ENCODE results near the gene HAUS5. TPM values are rescaled to one million over a fixed set of nuclear protein-coding genes. Genes with fewer than 3 reads are reported as not detected.

The HAUS5 gene
- polyA plus RNA-seq, 1 donor from 2014 or later = 14.4 TPM

DNA sequence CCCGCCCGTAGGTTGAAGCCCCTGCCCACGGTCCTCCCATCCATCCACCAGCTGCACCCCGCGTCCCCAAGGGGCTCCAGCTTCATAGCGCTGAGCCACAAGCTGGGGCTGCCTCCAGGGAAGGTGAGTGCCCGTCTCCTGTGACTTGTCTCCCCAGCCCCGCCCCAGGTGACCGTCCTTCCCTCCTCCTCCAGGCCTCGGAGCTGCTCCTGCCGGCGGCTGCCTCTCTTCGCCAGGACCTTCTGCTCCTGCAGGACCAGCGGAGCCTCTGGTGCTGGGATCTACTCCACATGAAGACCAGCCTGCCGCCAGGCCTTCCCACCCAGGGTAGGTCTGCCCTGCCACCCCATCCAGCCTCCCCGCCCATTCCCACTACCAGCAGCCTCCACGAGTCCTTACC lies 7.5 kb downstream of the HAUS5 start:
- TF ChIP-seq EZH2 (IDR thresholded peaks at IDR 0.05; ENCODE audit: borderline replicate concordance, insufficient read depth, low read length, poor library complexity, severe bottlenecking) (no peak), POLR2AphosphoS5 (IDR thresholded peaks at IDR 0.05) (no peak), MXI1 (conservative IDR thresholded peaks at IDR 0.05; ENCODE audit: poor library complexity, severe bottlenecking) (no peak), EP300 (conservative IDR thresholded peaks at IDR 0.05; ENCODE audit: poor library complexity, severe bottlenecking) (no peak), RAD21 (conservative IDR thresholded peaks at IDR 0.05) (no peak), SMC3 (conservative IDR thresholded peaks at IDR 0.05; ENCODE audit: poor library complexity) (no peak), TAF1 (IDR thresholded peaks at IDR 0.05; ENCODE audit: low read depth) (no peak)
- TF ChIP-seq, protein P1, sequence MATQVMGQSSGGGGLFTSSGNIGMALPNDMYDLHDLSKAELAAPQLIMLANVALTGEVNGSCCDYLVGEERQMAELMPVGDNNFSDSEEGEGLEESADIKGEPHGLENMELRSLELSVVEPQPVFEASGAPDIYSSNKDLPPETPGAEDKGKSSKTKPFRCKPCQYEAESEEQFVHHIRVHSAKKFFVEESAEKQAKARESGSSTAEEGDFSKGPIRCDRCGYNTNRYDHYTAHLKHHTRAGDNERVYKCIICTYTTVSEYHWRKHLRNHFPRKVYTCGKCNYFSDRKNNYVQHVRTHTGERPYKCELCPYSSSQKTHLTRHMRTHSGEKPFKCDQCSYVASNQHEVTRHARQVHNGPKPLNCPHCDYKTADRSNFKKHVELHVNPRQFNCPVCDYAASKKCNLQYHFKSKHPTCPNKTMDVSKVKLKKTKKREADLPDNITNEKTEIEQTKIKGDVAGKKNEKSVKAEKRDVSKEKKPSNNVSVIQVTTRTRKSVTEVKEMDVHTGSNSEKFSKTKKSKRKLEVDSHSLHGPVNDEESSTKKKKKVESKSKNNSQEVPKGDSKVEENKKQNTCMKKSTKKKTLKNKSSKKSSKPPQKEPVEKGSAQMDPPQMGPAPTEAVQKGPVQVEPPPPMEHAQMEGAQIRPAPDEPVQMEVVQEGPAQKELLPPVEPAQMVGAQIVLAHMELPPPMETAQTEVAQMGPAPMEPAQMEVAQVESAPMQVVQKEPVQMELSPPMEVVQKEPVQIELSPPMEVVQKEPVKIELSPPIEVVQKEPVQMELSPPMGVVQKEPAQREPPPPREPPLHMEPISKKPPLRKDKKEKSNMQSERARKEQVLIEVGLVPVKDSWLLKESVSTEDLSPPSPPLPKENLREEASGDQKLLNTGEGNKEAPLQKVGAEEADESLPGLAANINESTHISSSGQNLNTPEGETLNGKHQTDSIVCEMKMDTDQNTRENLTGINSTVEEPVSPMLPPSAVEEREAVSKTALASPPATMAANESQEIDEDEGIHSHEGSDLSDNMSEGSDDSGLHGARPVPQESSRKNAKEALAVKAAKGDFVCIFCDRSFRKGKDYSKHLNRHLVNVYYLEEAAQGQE (IDR thresholded peaks at IDR 0.05; ENCODE audit: borderline replicate concordance) = no peak
- TF ChIP-seq, protein P2, sequence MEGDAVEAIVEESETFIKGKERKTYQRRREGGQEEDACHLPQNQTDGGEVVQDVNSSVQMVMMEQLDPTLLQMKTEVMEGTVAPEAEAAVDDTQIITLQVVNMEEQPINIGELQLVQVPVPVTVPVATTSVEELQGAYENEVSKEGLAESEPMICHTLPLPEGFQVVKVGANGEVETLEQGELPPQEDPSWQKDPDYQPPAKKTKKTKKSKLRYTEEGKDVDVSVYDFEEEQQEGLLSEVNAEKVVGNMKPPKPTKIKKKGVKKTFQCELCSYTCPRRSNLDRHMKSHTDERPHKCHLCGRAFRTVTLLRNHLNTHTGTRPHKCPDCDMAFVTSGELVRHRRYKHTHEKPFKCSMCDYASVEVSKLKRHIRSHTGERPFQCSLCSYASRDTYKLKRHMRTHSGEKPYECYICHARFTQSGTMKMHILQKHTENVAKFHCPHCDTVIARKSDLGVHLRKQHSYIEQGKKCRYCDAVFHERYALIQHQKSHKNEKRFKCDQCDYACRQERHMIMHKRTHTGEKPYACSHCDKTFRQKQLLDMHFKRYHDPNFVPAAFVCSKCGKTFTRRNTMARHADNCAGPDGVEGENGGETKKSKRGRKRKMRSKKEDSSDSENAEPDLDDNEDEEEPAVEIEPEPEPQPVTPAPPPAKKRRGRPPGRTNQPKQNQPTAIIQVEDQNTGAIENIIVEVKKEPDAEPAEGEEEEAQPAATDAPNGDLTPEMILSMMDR (IDR thresholded peaks at IDR 0.05; ENCODE audit: poor library complexity, severe bottlenecking) = no peak
- Histone ChIP-seq H3K9me2 (ENCODE audit: insufficient read depth, low read length) (no peaks in the 10 kb centered on the region), H3K4me3 (ENCODE audit: low read length) (no peak overlapping the region), H3K79me2 (replicated peaks; ENCODE audit: insufficient read depth, low read length) (no peaks in the 10 kb centered on the region), H3K9me3 (ENCODE audit: low read length) (no peaks in the 10 kb centered on the region), H3K27me3 (ENCODE audit: insufficient read depth, low read depth, low read length) (no peaks in the 10 kb centered on the region), H3K9ac (ENCODE audit: low read length) (no peak overlapping the region), H4K20me1 (ENCODE audit: insufficient read depth) (no peaks in the 10 kb centered on the region), H3F3A (ENCODE audit: insufficient read depth, low read length, poor library complexity, severe bottlenecking) (no peaks in the 10 kb centered on the region), H3K36me3 (ENCODE audit: insufficient read depth, low read length) (no peaks in the 10 kb centered on the region), H3K4me2 (ENCODE audit: low read length) (no peak overlapping the region), H3K27ac (ENCODE audit: low read length) (no peak overlapping the region), H2AFZ (ENCODE audit: low read depth, low read length) (no peak overlapping the region)

DNA sequence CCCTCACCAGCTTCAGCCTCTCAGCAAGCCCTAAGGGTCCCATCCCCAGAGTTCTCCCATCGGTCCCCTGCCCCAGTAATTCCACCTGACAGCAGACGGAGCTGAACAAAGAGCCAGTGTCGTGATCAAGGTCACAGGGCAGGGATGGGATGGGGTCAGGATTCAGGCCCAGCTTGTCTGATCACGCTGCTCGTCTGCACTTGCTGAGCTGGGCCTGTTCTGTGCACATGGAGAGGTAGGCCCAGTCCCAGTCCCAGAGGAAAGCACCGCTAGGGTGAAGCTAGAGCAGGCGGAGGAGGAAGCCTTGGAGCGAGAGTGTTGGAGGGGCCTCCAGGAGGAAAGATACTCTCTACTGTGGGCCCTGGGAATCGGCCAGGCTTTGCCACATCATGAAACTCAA lies 9.2 kb downstream of the HAUS5 start:
- H3K79me2 ChIP-seq (replicated peaks; ENCODE audit: insufficient read depth, low read length) = no peaks in the 10 kb centered on the region
- no peaks in the 10 kb centered on the region for H3K36me3 ChIP-seq (ENCODE audit: insufficient read depth, low read length)
- H3K27me3 ChIP-seq (ENCODE audit: insufficient read depth, low read depth, low read length) = no peaks in the 10 kb centered on the region
- no peak overlapping the region for H3K4me2 ChIP-seq (ENCODE audit: low read length)
- no peaks in the 10 kb centered on the region for H3K9me2 ChIP-seq (ENCODE audit: insufficient read depth, low read length)
- no peaks in the 10 kb centered on the region for H3K9me3 ChIP-seq (ENCODE audit: low read length)
- H2AFZ ChIP-seq (ENCODE audit: low read depth, low read length) = no peak overlapping the region
- no peaks in the 10 kb centered on the region for H3F3A ChIP-seq (ENCODE audit: insufficient read depth, low read length, poor library complexity, severe bottlenecking)
- TF ChIP-seq, protein P1 (IDR thresholded peaks at IDR 0.05; ENCODE audit: borderline replicate concordance) = no peak
- TF ChIP-seq MXI1 (conservative IDR thresholded peaks at IDR 0.05; ENCODE audit: poor library complexity, severe bottlenecking) (no peak), RAD21 (conservative IDR thresholded peaks at IDR 0.05) (no peak), POLR2AphosphoS5 (IDR thresholded peaks at IDR 0.05) (no peak), EP300 (conservative IDR thresholded peaks at IDR 0.05; ENCODE audit: poor library complexity, severe bottlenecking) (no peak), SMC3 (conservative IDR thresholded peaks at IDR 0.05; ENCODE audit: poor library complexity) (no peak), EZH2 (IDR thresholded peaks at IDR 0.05; ENCODE audit: borderline replicate concordance, insufficient read depth, low read length, poor library complexity, severe bottlenecking) (no peak)
- TF ChIP-seq, protein P2 (IDR thresholded peaks at IDR 0.05; ENCODE audit: poor library complexity, severe bottlenecking) = no peak
- no peak overlapping the region for H3K9ac ChIP-seq (ENCODE audit: low read length)
- no peaks in the 10 kb centered on the region for H4K20me1 ChIP-seq (ENCODE audit: insufficient read depth)
- H3K27ac ChIP-seq (ENCODE audit: low read length) = no peak overlapping the region
- H3K4me3 ChIP-seq (ENCODE audit: low read length) = no peak overlapping the region
